GM12872 (cell line): ENCODE results near the gene STPG1.

Source experiments
- CTCF ChIP-seq: IDR thresholded peaks from 3 replicates; pipeline ENCODE4 v1.5.1; 2011; ENCODE audit warnings: low read depth, mild to moderate bottlenecking, low read length, moderate library complexity; ENCODE audit not compliant: insufficient read depth

STPG1 gene

GRCh38 chr1:24390924-24391782 lies 22.4 kb downstream of the STPG1 start:
- peak; percentile 91 for TF ChIP-seq CTCF

- TF ChIP-seq CTCF = no peak
Observed at GRCh38 chr1:24389231-24389678, 24.3 kb downstream of the STPG1 start.

- no peak for TF ChIP-seq CTCF
Observed at GRCh38 chr1:24388331-24388885, 25.2 kb downstream of the STPG1 start.

- TF ChIP-seq CTCF = no peak
Observed at GRCh38 chr1:24387636-24388175, 25.9 kb downstream of the STPG1 start.

- TF ChIP-seq CTCF = no peak
Observed at GRCh38 chr1:24386931-24387330, 26.7 kb downstream of the STPG1 start.

- TF ChIP-seq CTCF = no peak
Observed at GRCh38 chr1:24386241-24386640, 27.3 kb downstream of the STPG1 start.

- peak; percentile 72 for TF ChIP-seq CTCF
Observed at GRCh38 chr1:24385160-24385940, 28.2 kb downstream of the STPG1 start.
